Thyroid gland (tissue), 4 donors: ENCODE measurements around the gene TLR3.

Experiments used
- CTCF ChIP-seq, 6 experiments: fragments of 200-600 bp in 3 of 6; fragments of 450-650 bp in 3 of 6; sonication (generic) in 3 of 6; IDR thresholded peaks; one replicate each; pipeline ENCODE4 v1.5.1; 2016 to 2019; ENCODE audit warnings: antibody characterized with exemption in 6 of 6, mild to moderate bottlenecking in 2 of 6, inconsistent platforms in 1 of 6, moderate library complexity in 1 of 6
- POLR2A ChIP-seq, 2 donors: fragments of 450-650 bp; IDR thresholded peaks; one replicate each; pipeline ENCODE4 v1.6.1; 2017; ENCODE audit warnings: antibody characterized with exemption in 2 of 2, mild to moderate bottlenecking in 2 of 2, moderate library complexity in 1 of 2

GRCh38 chr4:186102931-186103330, 34.0 kb downstream of the TLR3 start:
- no peak for TF ChIP-seq CTCF (IDR thresholded peaks at IDR 0.05)
- no peak for TF ChIP-seq POLR2A (IDR thresholded peaks at IDR 0.05)
